DND-41 (cell line): ENCODE results near the gene RIBC2.

ENCODE experiments used
- EZH2 ChIP-seq: IDR thresholded peaks from 3 replicates; pipeline ENCODE4 v1.6.1; 2012; ENCODE audit warnings: borderline replicate concordance, low read depth, mild to moderate bottlenecking, moderate library complexity, low read length, inconsistent platforms; ENCODE audit not compliant: severe bottlenecking
- TF ChIP-seq, protein P1 (sequence below): IDR thresholded peaks from 2 replicates; pipeline ENCODE4 v1.5.1; 2012; ENCODE audit warnings: borderline replicate concordance, low read length, moderate library complexity, mild to moderate bottlenecking; ENCODE audit not compliant: poor library complexity, severe bottlenecking; ENCODE audit errors: extremely low read depth

DNA sequence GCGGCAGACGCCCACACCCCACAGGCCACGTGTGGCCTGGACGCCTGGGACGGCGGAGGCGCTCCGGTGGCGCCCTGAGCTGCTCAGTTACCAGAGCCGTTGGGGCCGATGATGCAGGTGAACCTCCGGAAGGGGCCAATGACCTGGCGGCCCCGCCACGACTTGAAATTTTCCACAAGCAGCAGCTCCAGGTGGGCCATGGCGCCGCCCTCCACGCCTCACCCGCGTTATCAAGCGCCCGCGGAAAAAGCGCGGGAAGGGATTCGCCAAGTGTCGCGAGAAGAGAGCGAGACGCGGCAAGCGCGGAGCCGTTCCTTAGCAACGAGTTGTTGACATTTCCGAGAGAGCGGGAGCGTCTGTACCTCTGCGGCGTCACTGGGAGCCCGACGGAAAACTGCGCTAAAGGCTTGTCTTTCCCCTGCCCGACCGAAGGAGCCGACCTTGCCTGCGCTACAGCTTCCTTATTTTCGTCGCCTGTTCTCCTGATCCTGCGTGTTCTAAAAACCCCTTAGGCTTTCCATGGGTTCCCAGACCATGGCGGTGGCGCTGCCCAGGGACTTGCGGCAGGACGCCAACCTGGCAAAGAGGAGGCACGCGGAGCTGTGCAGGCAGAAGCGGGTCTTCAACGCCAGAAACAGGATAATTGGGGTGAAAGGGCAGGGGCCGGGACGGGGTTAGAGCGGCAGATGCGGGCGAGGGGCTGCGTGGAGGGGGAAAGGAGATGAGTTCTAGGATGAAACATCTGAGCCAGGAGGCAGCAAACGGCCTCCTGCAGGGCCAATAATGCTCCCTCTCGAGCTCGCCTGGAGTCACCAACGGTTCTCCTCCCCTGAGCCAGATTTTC, at the start of gene RIBC2, which contains the start of gene SMC1B:
- TF ChIP-seq, protein P1, sequence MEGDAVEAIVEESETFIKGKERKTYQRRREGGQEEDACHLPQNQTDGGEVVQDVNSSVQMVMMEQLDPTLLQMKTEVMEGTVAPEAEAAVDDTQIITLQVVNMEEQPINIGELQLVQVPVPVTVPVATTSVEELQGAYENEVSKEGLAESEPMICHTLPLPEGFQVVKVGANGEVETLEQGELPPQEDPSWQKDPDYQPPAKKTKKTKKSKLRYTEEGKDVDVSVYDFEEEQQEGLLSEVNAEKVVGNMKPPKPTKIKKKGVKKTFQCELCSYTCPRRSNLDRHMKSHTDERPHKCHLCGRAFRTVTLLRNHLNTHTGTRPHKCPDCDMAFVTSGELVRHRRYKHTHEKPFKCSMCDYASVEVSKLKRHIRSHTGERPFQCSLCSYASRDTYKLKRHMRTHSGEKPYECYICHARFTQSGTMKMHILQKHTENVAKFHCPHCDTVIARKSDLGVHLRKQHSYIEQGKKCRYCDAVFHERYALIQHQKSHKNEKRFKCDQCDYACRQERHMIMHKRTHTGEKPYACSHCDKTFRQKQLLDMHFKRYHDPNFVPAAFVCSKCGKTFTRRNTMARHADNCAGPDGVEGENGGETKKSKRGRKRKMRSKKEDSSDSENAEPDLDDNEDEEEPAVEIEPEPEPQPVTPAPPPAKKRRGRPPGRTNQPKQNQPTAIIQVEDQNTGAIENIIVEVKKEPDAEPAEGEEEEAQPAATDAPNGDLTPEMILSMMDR, result no peak
- no peak for TF ChIP-seq EZH2
